ENCODE measurements around the gene CSNK1G1. TPM values are rescaled to one million over a fixed set of nuclear protein-coding genes. Genes with fewer than 3 reads are reported as not detected.
"Not testable (repeated sequence)": the region's sequence is repeated elsewhere in the genome, so short reads cannot be mapped to it uniquely, and the experiment has no call there.

The CSNK1G1 gene
- total RNA-seq, 5 donors from 2014 or later (not counting 1 experiment from before 2014, with no cell fraction given): 22.3 to 25.6 (median 23.6) TPM

DNA sequence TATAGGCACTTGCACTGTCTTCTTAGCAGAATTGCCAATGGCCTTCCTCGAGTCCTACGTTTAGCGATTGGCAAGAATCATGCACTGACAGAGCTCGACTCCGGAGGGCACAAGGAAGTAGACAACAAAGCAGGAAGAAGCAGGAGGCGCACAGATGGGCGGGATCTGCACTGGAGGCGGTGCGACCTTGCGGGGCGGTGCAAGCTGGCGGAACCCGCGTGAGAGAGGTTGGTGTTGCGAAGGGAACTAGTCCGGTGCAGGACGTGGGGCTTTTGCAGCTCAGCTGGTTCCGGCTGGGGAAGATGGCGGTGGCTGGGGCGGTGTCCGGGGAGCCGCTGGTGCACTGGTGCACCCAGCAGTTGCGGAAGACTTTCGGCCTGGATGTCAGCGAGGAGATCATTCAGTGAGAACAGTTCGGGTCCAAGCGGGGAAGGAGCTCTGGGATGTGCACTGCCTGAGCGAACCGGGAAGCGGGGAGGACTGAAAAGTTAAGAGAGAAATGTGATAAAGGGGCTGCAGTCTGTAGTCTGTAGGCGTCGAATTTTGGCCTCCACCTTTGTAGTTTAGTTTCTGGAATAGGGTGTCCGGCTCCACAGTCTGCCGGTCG, 31.7 kb upstream of the CSNK1G1 start, which contains the start of gene TRIP4:
TSS of gene TRIP4 (plus strand) at position 275 of the 607 bp plus-strand sequence. CDS start at position 303, 28 bp downstream.
- WGBS (ENCODE audit: insufficient coverage): 0% methylated on average over 30 of the region's 35 CpGs
- Histone ChIP-seq H3K4me1 (ENCODE audit: control insufficient read depth in 1 of 2, extremely low read depth in 1 of 2, insufficient read depth in 2 of 2, low read length in 2 of 2) (peaks cover 9 to 20% of the 10 kb centered on the region in 2 experiments), H3K4me3 (ENCODE audit: control insufficient read depth in 1 of 2, extremely low read depth in 1 of 2, low read length in 1 of 2) (peak within 1 kb of the TSS; percentile 88 to 92), H3K9me3 (no peaks in the 10 kb centered on the region), H3K27me3 (replicated peaks in 1 of 2; ENCODE audit: control insufficient read depth in 2 of 2, extremely low read depth in 1 of 2, insufficient read depth in 2 of 2, low read length in 1 of 2) (no peaks in the 10 kb centered on the region), H3K36me3 (ENCODE audit: control insufficient read depth in 2 of 2, extremely low read depth in 1 of 2, insufficient read depth in 1 of 2, low read length in 1 of 2) (no peaks in the 10 kb centered on the region), H3K27ac (ENCODE audit: low read length) (peak within 1 kb of the TSS; percentile 55)
- Mint-ChIP-seq H3K4me3 (peak within 1 kb of the TSS; percentile 89 to 99 (median 95)), H3K27me3 (no peaks in the 10 kb centered on the region), H3K4me1 (peaks cover 19 to 24% (median 22%) of the 10 kb centered on the region in 3 donors), H3K27ac (peak within 1 kb of the TSS; percentile 92 to 94), H3K9me3 (no peaks in the 10 kb centered on the region), H3K36me3 (peaks cover 4% of the 10 kb centered on the region)
- peak; percentile 93 to 98 (median 95) for DNase-seq
- CTCF ChIA-PET: interaction anchor here in 1 of 2 donors (0.7 to 2.0 kb wide), 4 partner anchors 235 to 340 kb away, joined by 3 to 14 read pairs (median 6); no protein-coding TSS in a partner anchor
- POLR2A ChIA-PET: interaction anchor here (0.5 to 1.2 kb wide), 9 partner anchors 8 to 1157 kb away, joined by 3 to 8 read pairs (median 4); no protein-coding TSS in a partner anchor
- ATAC-seq (replicated peaks in 1 of 4): peak; percentile 98 to 100 (median 100)

DNA sequence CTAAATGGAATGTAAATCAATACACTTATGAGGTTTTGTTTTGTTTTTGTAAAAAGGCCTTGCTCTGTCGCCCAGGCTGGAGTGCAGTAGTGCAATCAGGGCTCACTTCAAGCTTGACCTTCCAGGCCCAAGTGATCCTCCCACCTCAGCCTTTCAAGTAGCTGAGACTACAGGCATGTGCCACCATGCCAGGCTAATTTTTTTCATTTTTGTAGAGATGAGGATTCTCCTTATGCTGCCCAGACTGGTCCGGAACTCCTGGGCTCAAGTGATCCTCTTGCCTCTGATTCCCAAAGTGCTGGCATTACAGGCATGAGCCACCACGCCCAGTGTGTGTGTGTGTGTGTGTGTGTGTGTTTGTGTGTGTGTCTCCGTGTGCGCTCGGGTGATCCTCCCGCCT, 30.3 kb upstream of the CSNK1G1 start:
- H3K36me3 Mint-ChIP-seq: peaks cover 4% of the 10 kb centered on the region
- Histone ChIP-seq H3K4me1 (ENCODE audit: control insufficient read depth in 1 of 2, extremely low read depth in 1 of 2, insufficient read depth in 2 of 2, low read length in 2 of 2) (peaks cover 9 to 25% of the 10 kb centered on the region in 2 experiments), H3K27me3 (replicated peaks in 1 of 2; ENCODE audit: control insufficient read depth in 2 of 2, extremely low read depth in 1 of 2, insufficient read depth in 2 of 2, low read length in 1 of 2) (no peaks in the 10 kb centered on the region), H3K4me3 (ENCODE audit: control insufficient read depth in 1 of 2, extremely low read depth in 1 of 2, low read length in 1 of 2) (no peak overlapping the region), H3K27ac (ENCODE audit: low read length) (no peak overlapping the region), H3K36me3 (ENCODE audit: control insufficient read depth in 2 of 2, extremely low read depth in 1 of 2, insufficient read depth in 1 of 2, low read length in 1 of 2) (no peaks in the 10 kb centered on the region), H3K9me3 (no peaks in the 10 kb centered on the region)
- H3K4me3 Mint-ChIP-seq: peak overlapping the region in 1 of 3 donors; percentile 50
- peaks cover 27 to 31% (median 28%) of the 10 kb centered on the region in 3 donors for H3K4me1 Mint-ChIP-seq
- no peaks in the 10 kb centered on the region for H3K9me3 Mint-ChIP-seq
- ChIA-PET CTCF (interaction anchor here in 1 of 2 donors (2.0 kb wide), 1 partner anchor 267 kb away, joined by 14 read pairs; no protein-coding TSS in a partner anchor), POLR2A (no interaction called here)
- 100% methylated on average over 2 of the region's 7 CpGs for WGBS (ENCODE audit: insufficient coverage)
- no peaks in the 10 kb centered on the region for H3K27me3 Mint-ChIP-seq
- DNase-seq (no peak), ATAC-seq (replicated peaks in 1 of 4) (no peak)
- H3K27ac Mint-ChIP-seq: no peak overlapping the region

DNA sequence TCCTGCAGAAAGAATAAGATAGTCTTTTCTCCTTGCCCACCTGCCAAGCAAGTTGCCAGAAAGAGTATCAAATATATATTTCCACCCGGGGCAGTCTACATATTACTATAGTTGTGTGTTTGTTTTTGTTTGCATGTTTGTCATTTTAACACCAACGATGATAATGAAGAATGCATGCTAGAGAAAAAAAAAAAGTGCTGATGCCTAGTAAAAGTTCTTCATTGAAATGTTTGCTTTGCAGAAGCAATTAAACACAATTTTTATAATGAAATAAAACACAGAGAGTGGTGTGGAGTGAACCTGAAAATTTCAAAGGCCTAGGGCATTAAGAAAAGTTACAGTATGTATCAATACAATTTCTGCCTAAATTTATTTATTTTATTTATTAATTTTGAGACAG, 27.8 kb upstream of the CSNK1G1 start:
- no peaks in the 10 kb centered on the region for H3K9me3 Mint-ChIP-seq
- H3K4me1 Mint-ChIP-seq: peaks cover 29 to 36% (median 29%) of the 10 kb centered on the region in 3 donors
- no peaks in the 10 kb centered on the region for H3K36me3 ChIP-seq (ENCODE audit: control insufficient read depth in 2 of 2, extremely low read depth in 1 of 2, insufficient read depth in 1 of 2, low read length in 1 of 2)
- H3K4me3 Mint-ChIP-seq: no peak overlapping the region
- H3K27ac ChIP-seq (ENCODE audit: low read length): no peak overlapping the region
- POLR2A ChIA-PET: interaction anchor here in 1 of 2 donors (0.6 kb wide), 1 partner anchor 173 kb away, joined by 3 read pairs; no protein-coding TSS in a partner anchor
- H3K4me1 ChIP-seq (ENCODE audit: control insufficient read depth in 1 of 2, extremely low read depth in 1 of 2, insufficient read depth in 2 of 2, low read length in 2 of 2): peaks cover 4 to 29% of the 10 kb centered on the region in 2 experiments
- DNase-seq (no peak), ATAC-seq (replicated peaks in 1 of 4) (no peak)
- no peak overlapping the region for H3K4me3 ChIP-seq (ENCODE audit: control insufficient read depth in 1 of 2, extremely low read depth in 1 of 2, low read length in 1 of 2)
- CTCF ChIA-PET: no interaction called here
- H3K27ac Mint-ChIP-seq: no peak overlapping the region
- no CpG with 5 or more reads among the region's 2 CpGs for WGBS (ENCODE audit: insufficient coverage)
- H3K36me3 Mint-ChIP-seq: peaks cover 4% of the 10 kb centered on the region
- H3K27me3 ChIP-seq (replicated peaks in 1 of 2; ENCODE audit: control insufficient read depth in 2 of 2, extremely low read depth in 1 of 2, insufficient read depth in 2 of 2, low read length in 1 of 2): peaks cover 0 to 2% of the 10 kb centered on the region in 2 experiments
- H3K9me3 ChIP-seq: no peaks in the 10 kb centered on the region
- no peaks in the 10 kb centered on the region for H3K27me3 Mint-ChIP-seq

DNA sequence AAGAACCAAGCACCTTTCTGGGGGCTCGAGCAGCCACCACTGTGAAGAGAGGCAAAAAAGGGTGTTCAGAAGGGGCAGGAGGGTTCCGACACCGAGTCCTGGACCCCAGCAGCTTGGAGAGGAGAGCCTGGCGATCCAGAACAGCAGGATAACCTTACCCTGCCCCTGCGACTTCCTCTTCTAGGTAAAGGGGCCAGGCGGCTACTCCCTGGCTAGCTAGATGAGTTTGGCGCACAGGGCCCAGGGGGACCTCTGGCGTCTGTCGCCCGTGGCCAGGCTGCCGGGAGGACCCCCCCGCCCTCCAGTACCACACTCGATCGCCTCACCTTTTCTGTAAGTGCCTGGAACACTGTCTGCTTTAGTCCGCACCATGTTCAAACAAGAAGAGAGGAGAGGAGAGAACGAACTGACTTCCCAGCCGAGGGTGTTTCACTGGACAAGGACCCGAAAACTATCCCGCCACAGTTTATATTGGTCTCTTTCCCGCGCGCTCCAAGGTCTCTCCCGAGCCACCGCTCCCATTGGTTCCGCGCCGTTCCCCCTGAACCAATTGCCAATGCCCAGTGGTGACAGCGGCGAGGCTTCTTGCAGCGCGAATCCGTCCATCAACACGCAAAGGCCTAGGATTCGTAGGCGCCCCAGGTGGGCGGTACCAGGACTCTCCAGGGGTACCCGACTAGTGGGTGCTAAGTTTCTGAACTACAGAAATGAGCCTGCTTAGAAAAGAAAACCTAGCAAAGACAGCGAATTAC, 25.2 kb upstream of the CSNK1G1 start, which contains the start of gene PCLAF:
TSS of gene PCLAF (minus strand) at position 442 of the 752 bp plus-strand sequence. CDS start at position 372, 70 bp downstream.
- DNase-seq (peak; percentile 79 to 95 (median 89)), ATAC-seq (replicated peaks in 1 of 4) (peak; percentile 100)
- Histone ChIP-seq H3K27ac (ENCODE audit: low read length) (no peak within 1 kb of the TSS), H3K4me1 (ENCODE audit: control insufficient read depth in 1 of 2, extremely low read depth in 1 of 2, insufficient read depth in 2 of 2, low read length in 2 of 2) (peaks cover 0 to 14% of the 10 kb centered on the region in 2 experiments), H3K27me3 (replicated peaks in 1 of 2; ENCODE audit: control insufficient read depth in 2 of 2, extremely low read depth in 1 of 2, insufficient read depth in 2 of 2, low read length in 1 of 2) (peaks cover 0 to 2% of the 10 kb centered on the region in 2 experiments), H3K4me3 (ENCODE audit: control insufficient read depth in 1 of 2, extremely low read depth in 1 of 2, low read length in 1 of 2) (peak within 1 kb of the TSS; percentile 65 to 92), H3K36me3 (ENCODE audit: control insufficient read depth in 2 of 2, extremely low read depth in 1 of 2, insufficient read depth in 1 of 2, low read length in 1 of 2) (no peaks in the 10 kb centered on the region), H3K9me3 (no peaks in the 10 kb centered on the region)
- Mint-ChIP-seq H3K4me1 (peaks cover 15 to 23% (median 18%) of the 10 kb centered on the region in 3 donors), H3K9me3 (no peaks in the 10 kb centered on the region), H3K27me3 (no peaks in the 10 kb centered on the region), H3K36me3 (no peaks in the 10 kb centered on the region), H3K4me3 (peak within 1 kb of the TSS; percentile 88 to 92 (median 91)), H3K27ac (peak within 1 kb of the TSS; percentile 32 to 64)
- ChIA-PET CTCF (no interaction called here), POLR2A (interaction anchor here in 1 of 2 donors (0.6 kb wide), 1 partner anchor 79 kb away, joined by 3 read pairs; no protein-coding TSS in a partner anchor)
- under 1% methylated on average over 29 of the region's 38 CpGs for WGBS (ENCODE audit: insufficient coverage)

DNA sequence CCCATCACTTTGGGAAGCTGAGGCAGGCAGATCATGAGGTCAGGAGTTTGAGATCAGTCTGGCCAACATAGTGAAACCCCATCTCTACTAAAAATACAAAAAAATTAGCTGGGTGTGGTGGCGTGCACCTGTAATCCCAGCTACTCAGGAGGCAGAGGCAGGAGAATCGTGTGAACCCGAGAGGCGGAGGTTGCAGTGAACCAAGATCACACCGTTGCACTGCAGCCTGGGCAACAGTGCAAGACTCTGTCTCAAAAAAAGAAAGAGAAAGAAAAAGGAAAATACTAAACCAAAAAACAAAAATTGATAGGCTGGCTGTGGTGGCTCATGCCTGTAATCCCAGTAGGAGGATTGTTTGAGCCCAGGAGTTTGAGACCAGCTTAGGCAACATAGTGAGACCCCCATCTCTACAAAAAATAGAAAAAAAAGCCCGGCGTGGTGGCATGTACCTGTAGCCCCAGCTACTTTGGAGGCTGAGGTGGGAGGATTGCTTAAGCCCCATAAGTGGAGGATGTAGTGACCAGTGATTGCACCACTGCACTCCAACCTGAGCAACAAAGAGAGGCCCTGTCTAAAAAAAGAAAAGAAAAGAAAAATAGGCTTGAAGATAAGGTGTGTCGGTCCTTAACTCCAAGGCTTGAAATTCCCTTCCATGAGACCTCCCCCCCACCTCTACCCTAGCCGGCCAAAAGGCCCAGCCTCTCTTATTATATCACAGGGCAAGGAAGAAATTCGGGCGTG, 24.3 kb upstream of the CSNK1G1 start:
- ATAC-seq (replicated peaks in 1 of 4); H3K9me3 Mint-ChIP-seq; H3K27me3 Mint-ChIP-seq; CTCF ChIA-PET; H3K36me3 ChIP-seq (ENCODE audit: control insufficient read depth in 2 of 2, extremely low read depth in 1 of 2, insufficient read depth in 1 of 2, low read length in 1 of 2); POLR2A ChIA-PET; H3K36me3 Mint-ChIP-seq; DNase-seq; H3K27me3 ChIP-seq (replicated peaks in 1 of 2; ENCODE audit: control insufficient read depth in 2 of 2, extremely low read depth in 1 of 2, insufficient read depth in 2 of 2, low read length in 1 of 2); H3K9me3 ChIP-seq; H3K27ac Mint-ChIP-seq; H3K27ac ChIP-seq (ENCODE audit: low read length): not testable (repeated sequence)
- H3K4me1 Mint-ChIP-seq: peaks cover 15 to 23% (median 18%) of the 10 kb centered on the region in 3 donors
- Histone ChIP-seq H3K4me3 (ENCODE audit: control insufficient read depth in 1 of 2, extremely low read depth in 1 of 2, low read length in 1 of 2) (peak overlapping the region; percentile 65 to 92), H3K4me1 (ENCODE audit: control insufficient read depth in 1 of 2, extremely low read depth in 1 of 2, insufficient read depth in 2 of 2, low read length in 2 of 2) (peaks cover 0 to 14% of the 10 kb centered on the region in 2 experiments)
- H3K4me3 Mint-ChIP-seq: peak overlapping the region; percentile 88 to 92 (median 91)
- WGBS (ENCODE audit: insufficient coverage): 83% methylated on average over 1 of the region's 11 CpGs
